ENCODE data around the gene NEGR1.

NEGR1 gene

GRCh38 chr1:71766748-71767147 is 515.6 kb downstream of the NEGR1 start:
- DNase-seq, result no peak

- DNase-seq, result no peak
Observed at GRCh38 chr1:71762514-71763255, 519.7 kb downstream of the NEGR1 start.

DNA sequence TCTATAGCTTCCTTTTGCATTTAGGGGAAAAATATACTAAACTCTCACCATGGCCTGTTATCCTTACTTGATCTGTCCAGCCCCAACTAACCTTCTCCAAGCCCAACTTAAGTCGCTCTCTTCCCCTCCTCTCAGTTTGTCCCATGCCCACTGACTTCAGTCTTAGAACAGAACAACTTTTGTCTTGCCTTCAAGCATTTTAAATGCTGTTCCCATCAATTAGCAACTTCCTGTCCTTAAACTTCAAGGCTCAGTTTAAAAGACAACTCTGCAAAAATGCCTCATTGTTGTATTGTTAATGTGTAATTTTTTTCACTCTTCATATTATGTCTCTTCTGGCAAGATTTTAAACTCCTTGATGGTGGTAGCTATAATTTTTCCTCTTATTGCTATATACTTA is 526.9 kb downstream of the NEGR1 start:
- no peak for DNase-seq

- DNase-seq, result no peak
Observed at GRCh38 chr1:71753746-71754145, 528.6 kb downstream of the NEGR1 start.

DNA sequence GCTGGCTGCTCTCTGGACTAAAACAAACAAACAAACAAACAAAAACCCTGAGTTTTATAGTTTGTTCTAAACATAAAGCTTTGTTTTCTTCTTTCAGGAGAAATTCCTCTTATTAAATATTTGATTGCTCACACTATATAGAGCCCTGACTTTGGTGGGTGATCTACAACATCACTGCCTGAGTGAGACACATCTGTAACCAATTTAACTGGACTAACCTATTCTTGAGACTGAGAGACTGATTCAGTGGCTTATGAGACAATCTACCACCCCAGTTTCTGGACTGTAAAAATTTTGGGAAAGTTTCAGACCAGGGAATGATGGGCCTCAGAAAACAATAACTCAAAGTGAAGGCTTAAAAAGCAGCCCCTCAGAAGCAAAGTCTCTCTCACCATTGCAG is 537.0 kb downstream of the NEGR1 start:
- DNase-seq, result no peak

- DNase-seq, result no peak
Observed at GRCh38 chr1:71743862-71744261, 538.5 kb downstream of the NEGR1 start.

GRCh38 chr1:71738910-71739309 is 543.4 kb downstream of the NEGR1 start:
- DNase-seq, result no peak

DNA sequence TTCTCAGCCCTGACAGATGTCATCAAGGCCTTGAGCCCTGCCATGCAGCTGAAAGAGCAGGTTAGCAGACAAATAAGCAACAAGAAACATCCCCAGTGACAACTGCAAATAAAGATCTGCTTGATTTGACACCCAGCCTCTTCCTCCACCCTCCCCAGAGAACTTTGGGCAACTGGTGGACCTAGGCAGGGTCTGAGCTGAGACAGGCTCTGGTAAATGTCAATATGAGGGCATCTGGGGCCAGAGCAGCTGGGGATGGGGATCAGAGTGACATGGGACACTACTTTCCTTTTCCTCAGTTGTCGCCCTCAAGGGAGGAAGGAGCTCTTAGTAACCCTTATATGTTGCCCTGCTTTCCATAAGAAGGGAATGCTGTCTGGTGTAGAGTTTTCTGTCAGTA is 544.1 kb downstream of the NEGR1 start:
- no peak for DNase-seq

DNA sequence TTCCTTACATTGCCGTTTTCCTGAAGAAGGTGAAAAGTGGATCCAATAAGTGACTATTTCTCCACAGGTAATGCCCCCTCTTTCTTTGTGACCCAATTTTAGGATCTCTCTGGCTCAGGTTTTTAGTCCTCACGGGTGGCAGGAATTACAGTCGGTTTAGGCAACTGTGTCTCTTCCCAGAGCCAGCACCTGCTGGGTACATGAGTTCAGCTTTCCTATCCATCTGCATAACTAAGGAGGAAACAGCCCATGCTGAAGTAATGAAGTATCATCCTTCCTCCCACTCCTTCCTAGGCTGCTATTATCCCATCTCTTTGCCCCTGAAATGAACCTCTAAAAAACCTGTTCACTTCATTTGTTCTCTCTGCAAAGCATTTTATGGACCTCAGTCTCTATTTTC is 544.6 kb downstream of the NEGR1 start:
- no peak for DNase-seq

GRCh38 chr1:71733121-71733520 is 549.2 kb downstream of the NEGR1 start:
- DNase-seq, result no peak

GRCh38 chr1:71721532-71721931 is 560.8 kb downstream of the NEGR1 start:
- no peak for DNase-seq

DNA sequence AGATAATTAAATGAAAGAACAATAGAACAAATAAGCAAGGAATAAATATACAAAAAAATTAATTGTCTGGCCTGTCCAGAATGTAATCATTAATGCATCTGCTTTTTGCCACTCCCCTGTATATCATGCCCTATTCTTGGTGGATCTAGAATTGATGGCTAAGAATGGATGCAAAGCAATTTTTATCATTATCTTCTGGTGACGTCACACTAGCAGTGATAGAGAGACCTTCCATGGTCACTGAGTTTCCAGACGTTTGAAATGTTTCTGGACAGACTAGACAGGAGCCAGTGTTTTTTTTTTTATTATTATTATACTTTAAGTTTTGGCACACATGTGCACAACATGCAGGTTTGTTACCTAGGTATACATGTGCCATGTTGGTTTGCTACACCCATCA is 563.0 kb downstream of the NEGR1 start:
- DNase-seq, result no peak

- DNase-seq, result no peak
Observed at GRCh38 chr1:71717186-71717585, 565.2 kb downstream of the NEGR1 start.

DNA sequence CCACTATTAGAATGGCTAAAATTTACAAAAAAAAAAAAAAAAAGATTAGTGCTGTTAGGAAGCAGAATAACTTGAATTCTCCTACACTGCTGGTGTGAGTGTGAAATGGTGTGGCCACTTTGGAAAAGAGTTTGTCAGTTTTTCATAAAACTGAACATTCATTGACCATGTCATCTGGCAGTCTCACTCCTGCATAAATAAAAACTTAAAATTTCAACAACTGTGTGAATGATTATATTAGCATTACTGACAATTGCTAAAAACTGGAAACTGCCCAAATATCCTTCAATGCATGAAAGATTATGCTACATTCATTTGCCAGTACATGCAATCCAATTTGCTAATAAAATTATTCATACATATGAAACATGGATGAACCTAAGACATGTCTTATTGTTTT is 570.9 kb downstream of the NEGR1 start:
- DNase-seq, result no peak

DNA sequence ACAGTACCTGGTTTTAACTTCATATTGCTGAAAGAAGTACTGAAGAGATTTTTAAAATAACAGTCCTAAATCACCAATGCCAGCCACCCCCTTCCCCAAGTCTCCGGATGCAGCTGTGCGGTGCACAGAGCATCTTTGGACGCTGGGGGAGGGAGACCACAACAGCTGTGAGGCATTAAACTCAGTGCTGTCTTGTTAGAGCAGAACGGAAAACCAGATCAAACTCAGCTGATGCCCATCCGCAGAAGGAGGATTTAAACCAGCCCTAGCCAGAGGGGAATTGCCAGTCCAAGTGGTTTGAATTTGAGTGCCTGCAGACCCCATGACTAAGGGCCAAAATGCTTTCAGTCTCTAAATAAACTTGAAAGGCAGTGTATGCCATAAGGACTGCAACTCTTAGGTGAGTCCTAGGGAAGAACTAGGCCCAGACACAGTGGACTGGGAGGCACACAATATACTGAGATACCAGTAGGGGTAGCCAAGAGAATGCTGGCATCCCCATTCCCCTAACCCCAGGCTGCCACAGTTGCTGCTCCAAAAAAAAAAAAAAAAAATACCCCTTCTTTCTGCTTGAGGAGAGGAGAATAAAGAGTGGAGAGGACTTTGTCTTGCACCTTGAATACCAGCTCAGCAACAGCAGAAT is 576.2 kb downstream of the NEGR1 start:
- no peak for DNase-seq

DNA sequence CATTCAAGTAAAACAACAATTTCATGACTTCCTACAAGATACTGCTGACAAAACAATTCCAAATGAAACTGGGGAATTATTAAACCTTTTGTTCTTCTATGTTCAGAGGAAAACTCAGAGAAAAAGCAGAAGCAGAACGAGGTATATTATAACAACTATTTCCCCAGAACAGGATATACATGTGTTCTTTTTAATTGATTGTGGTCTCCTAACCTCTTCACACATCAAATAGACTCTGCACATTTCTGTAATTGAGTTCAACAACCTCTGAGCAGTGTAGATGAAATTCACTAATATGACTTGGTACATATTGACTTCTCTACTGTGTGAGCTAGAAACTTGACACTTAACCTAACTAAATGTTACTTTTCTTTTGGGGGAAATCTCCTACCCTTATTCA is 584.2 kb downstream of the NEGR1 start:
- DNase-seq, result no peak

- no peak for DNase-seq
Observed at GRCh38 chr1:71695821-71696220, 586.5 kb downstream of the NEGR1 start.

DNA sequence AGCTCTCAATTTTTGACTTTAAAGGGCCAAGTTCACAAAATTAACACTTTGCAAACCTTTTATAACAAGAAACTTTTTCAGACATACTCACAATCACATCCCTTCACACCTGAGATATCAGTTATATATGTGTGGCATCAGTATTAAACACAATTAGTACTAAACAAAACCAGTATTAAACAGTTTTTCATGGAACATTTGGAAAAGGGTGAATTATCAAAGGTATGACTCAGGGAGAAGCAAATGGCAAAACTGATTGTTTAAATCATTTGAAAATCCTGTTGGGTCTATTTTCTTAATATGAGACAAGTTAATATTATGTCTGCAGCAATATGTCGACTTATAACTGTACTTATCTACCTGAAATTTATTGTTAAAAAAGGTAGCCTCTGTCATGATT is 587.3 kb downstream of the NEGR1 start:
- no peak for DNase-seq

GRCh38 chr1:71693581-71693980 is 588.8 kb downstream of the NEGR1 start:
- no peak for DNase-seq

- DNase-seq, result no peak
Observed at GRCh38 chr1:71689635-71690034, 592.7 kb downstream of the NEGR1 start.

GRCh38 chr1:71687376-71687775 is 595.0 kb downstream of the NEGR1 start:
- DNase-seq, result no peak

DNA sequence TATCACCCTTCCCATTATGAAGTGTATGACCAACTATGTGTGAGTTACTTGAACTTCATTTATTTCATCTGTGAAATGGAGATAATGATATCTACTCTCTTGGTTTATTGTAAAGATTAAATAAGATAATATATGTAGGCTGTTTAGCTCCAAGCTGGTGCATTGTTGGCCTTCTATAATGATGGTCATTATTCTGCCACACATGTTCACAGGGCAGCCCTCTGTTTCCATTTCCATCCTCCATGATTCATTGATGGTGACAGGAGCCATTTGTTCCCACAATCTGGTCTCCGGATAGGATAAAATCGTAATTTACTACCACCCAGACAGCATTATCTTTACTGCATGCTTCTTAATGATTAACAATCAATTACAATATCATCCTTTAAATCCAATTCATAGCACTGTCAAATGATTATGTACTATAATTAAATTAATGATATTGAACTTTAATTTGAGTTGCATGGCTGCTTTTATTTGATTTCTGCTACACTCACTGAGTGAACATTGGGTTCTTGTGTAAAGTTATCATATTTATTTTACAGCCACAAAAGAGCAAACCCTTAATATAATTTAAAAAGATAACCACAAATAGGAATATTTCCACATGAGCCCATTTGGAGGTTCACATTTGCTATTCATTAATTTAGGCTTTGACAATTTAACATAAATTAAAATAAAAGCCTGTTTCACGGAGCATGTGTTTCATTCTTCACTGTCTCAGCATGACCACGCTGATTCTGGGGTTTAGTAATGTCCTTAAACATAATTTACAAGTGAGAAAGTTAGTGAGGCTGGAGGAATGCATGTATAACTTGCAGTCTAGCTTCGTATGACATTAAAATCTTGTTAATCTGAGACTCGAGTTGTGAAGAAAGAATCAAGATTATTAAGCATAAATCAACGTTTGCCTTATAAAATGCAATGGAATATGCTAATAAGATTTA is 605.1 kb downstream of the NEGR1 start:
- DNase-seq, result no peak

GRCh38 chr1:71668065-71668464 is 614.3 kb downstream of the NEGR1 start:
- DNase-seq, result no peak

DNA sequence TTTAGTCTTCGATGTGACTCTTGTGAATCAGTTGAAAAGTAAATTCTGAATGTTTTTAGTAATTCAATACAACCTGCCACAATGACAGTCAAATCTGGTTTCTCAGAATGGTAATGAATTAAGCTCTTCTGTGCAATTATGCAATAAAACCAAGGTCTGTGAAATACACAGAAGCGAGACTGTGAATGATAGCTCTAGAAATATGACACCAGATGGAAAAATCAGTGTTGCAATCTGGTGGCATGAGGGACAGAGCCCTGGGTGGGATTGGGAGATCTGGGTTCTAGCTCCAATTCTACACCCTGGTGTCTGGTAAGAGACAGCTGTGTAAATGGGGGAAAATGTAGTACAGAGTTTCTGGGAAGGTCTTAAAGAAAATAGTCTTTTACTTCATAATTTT is 615.1 kb downstream of the NEGR1 start:
- DNase-seq, result no peak
